K562 (cell line): ENCODE measurements around the gene KNL1. TPM values are rescaled to one million over a fixed set of nuclear protein-coding genes. Genes with fewer than 3 reads are reported as not detected.

Experiments
- ATAC-seq: fragments of 200-7000 bp; cut with Tn5 transposase; 3 replicates; pipeline ENCODE4 v1.9.1; 2020; ENCODE audit warnings: moderate library complexity
- BruUV-seq: library from RNA; stranded (reverse); fragments of 400-500 nt; replicated peaks from 2 replicates; lab custom pipeline; 2021; lab: Mats Ljungman, UMichigan
- CTCF ChIA-PET: fragments of 300-600 bp; formaldehyde crosslinking; extraction: SDS; loops from one replicate; lab custom pipeline; 2021; ENCODE audit warnings: low intra/inter-chr PET ratio; lab: Yijun Ruan, JAX
- POLR2A ChIA-PET: fragments of 300-600, 350-650 bp; sonication (Branson Sonifier 250); formaldehyde crosslinking; extraction: SDS; loops from one replicate; lab custom pipeline; 2021; ENCODE audit warnings: antibody characterized with exemption, inconsistent platforms; lab: Yijun Ruan, JAX
- DNase-seq, 4 experiments: peaks; one replicate each; pipeline versions ENCODE4 v3.0.0 to v3.0.0-alpha.2; 2011 to 2018; ENCODE audit warnings: low spot score in 3 of 4, mixed read lengths in 3 of 4; ENCODE audit errors: extremely low read depth in 1 of 4
- FAIRE-seq: peaks from 2 replicates; lab custom pipeline; 2011; peaks lifted over from hg19 to GRCh38; lab: Jason Lieb, UNC
- H2AFZ ChIP-seq: 2 replicates; pipeline ENCODE4 v1.6.0; 2011; ENCODE audit warnings: low read depth, low read length, control low read depth, inconsistent platforms
- H3K27ac ChIP-seq: fragments of 200-600 bp; 3 replicates; pipeline ENCODE4 v1.8.0; 2011; ENCODE audit warnings: low read depth, mild to moderate bottlenecking, control low read depth, inconsistent platforms, low read length, moderate library complexity, mixed read lengths; ENCODE audit errors: extremely low read depth
- H3K27me3 ChIP-seq, 2 experiments: fragments of 300-600 bp in 1 of 2; 2 replicates in 1 of 2; 3 replicates in 1 of 2; pipeline versions ENCODE4 v1.6.0 to v1.8.0; 2011; ENCODE audit warnings: inconsistent platforms in 2 of 2, low read length in 2 of 2, mild to moderate bottlenecking in 1 of 2, mixed read lengths in 1 of 2, moderate library complexity in 1 of 2; ENCODE audit not compliant: control insufficient read depth in 2 of 2, insufficient read depth in 2 of 2
- H3K36me3 ChIP-seq: fragments of 300-600 bp; 3 replicates; pipeline ENCODE4 v1.8.0; 2011; ENCODE audit warnings: mild to moderate bottlenecking, low read length, inconsistent platforms; ENCODE audit not compliant: control insufficient read depth, insufficient read depth
- H3K4me1 ChIP-seq, 2 experiments: fragments of 200-600 bp in 1 of 2; replicated peaks in 1 of 2; 2 replicates in 1 of 2; 3 replicates in 1 of 2; pipeline versions ENCODE4 v1.5.1 to v1.8.0; 2011; ENCODE audit warnings: inconsistent platforms in 2 of 2, low read length in 2 of 2, mild to moderate bottlenecking in 1 of 2, mixed read lengths in 1 of 2, moderate library complexity in 1 of 2; ENCODE audit not compliant: control insufficient read depth in 2 of 2, insufficient read depth in 2 of 2
- H3K4me2 ChIP-seq: 2 replicates; pipeline ENCODE4 v1.6.1; 2011; ENCODE audit warnings: low read length, control low read depth, inconsistent platforms, mixed read lengths; ENCODE audit not compliant: insufficient read depth
- H3K4me3 ChIP-seq: fragments of 200-600 bp; sonication (generic), shearing (Covaris generic); 2 replicates; pipeline ENCODE4 v1.5.1; 2016; ENCODE audit warnings: control low read depth, inconsistent platforms
- H3K79me2 ChIP-seq: fragments of 200-600 bp; 3 replicates; pipeline ENCODE4 v1.8.0; 2011; ENCODE audit warnings: low read length, inconsistent platforms; ENCODE audit not compliant: control insufficient read depth, insufficient read depth
- H3K9ac ChIP-seq, 2 experiments: 2 replicates each; pipeline versions ENCODE4 v1.6.0 to v1.6.1; 2011; ENCODE audit warnings: low read depth in 2 of 2, low read length in 2 of 2, control low read depth in 1 of 2, inconsistent platforms in 1 of 2, mild to moderate bottlenecking in 1 of 2, mixed read lengths in 1 of 2; ENCODE audit not compliant: insufficient read depth in 1 of 2
- H3K9me1 ChIP-seq: one replicate; pipeline ENCODE4 v1.6.0; 2011; ENCODE audit warnings: inconsistent platforms, mild to moderate bottlenecking, low read length, moderate library complexity; ENCODE audit not compliant: control insufficient read depth, insufficient read depth
- H3K9me3 ChIP-seq: replicated peaks from 2 replicates; pipeline ENCODE4 v1.5.1; 2011; ENCODE audit warnings: low read depth, low read length, inconsistent platforms; ENCODE audit not compliant: control insufficient read depth, insufficient read depth
- H4K20me1 ChIP-seq: replicated peaks from 2 replicates; pipeline ENCODE4 v1.6.1; 2011; ENCODE audit warnings: low read length, inconsistent platforms, mixed read lengths; ENCODE audit not compliant: control insufficient read depth, insufficient read depth
- ETV1 ChIP-seq: fragments of 450-650 bp; conservative IDR thresholded peaks from 2 replicates; pipeline ENCODE4 v1.6.1; 2016; ENCODE audit warnings: missing genetic modification characterization, control low read depth, low read depth, missing compliant biosample characterization
- EWSR1 ChIP-seq: fragments of 450-650 bp; IDR thresholded peaks from 2 replicates; pipeline ENCODE4 v1.6.1; 2018; ENCODE audit warnings: borderline replicate concordance, mild to moderate bottlenecking, low read depth, moderate library complexity; ENCODE audit not compliant: partially characterized antibody
- GABPB1 ChIP-seq: sonication (generic); formaldehyde crosslinking; IDR thresholded peaks from 2 replicates; pipeline ENCODE4 v1.8.0; 2022; ENCODE audit warnings: mild to moderate bottlenecking, missing genetic modification reagents
- HDAC6 ChIP-seq: IDR thresholded peaks from 2 replicates; pipeline ENCODE4 v1.6.1; 2012; ENCODE audit warnings: low read depth, mild to moderate bottlenecking, control low read depth, inconsistent platforms, low read length, moderate library complexity
- HLTF ChIP-seq: fragments of 450-650 bp; IDR thresholded peaks from 2 replicates; pipeline ENCODE4 v1.6.1; 2016
- HNRNPH1 ChIP-seq: fragments of 200-400 bp; formaldehyde crosslinking; optimal IDR thresholded peaks from 2 replicates; pipeline ENCODE3; 2017; ENCODE audit warnings: low read depth, mild to moderate bottlenecking, low read length, moderate library complexity
- MAZ ChIP-seq, 2 experiments: fragments of 450-650 bp in 1 of 2; sonication (generic) in 1 of 2; formaldehyde crosslinking; IDR thresholded peaks in 1 of 2; conservative IDR thresholded peaks in 1 of 2; 2 replicates each; pipeline versions ENCODE4 v1.4.0 to v1.5.0; 2020; ENCODE audit warnings: mild to moderate bottlenecking in 1 of 2, missing genetic modification reagents in 1 of 2
- POLR2A ChIP-seq: fragments of 450-650 bp; conservative IDR thresholded peaks from 2 replicates; pipeline ENCODE4 v1.6.1; 2016
- SMARCA5 ChIP-seq: fragments of 450-650 bp; IDR thresholded peaks from 2 replicates; pipeline ENCODE4 v1.6.1; 2016
- SMARCC2 ChIP-seq: fragments of 450-650 bp; IDR thresholded peaks from 2 replicates; pipeline ENCODE4 v1.6.1; 2017; ENCODE audit warnings: antibody characterized with exemption, moderate library complexity, mild to moderate bottlenecking, low read depth
- TAF9B ChIP-seq: fragments of 450-650 bp; IDR thresholded peaks from 2 replicates; pipeline ENCODE4 v1.6.1; 2018; ENCODE audit warnings: mild to moderate bottlenecking; ENCODE audit not compliant: partially characterized antibody
- TARDBP ChIP-seq: fragments of 450-650 bp; IDR thresholded peaks from 2 replicates; pipeline ENCODE4 v1.6.1; 2016
- TCF7L2 ChIP-seq: fragments of 150-350 bp; IDR thresholded peaks from 2 replicates; pipeline ENCODE4 v1.6.1; 2016; ENCODE audit warnings: low read depth, mild to moderate bottlenecking, low read length, moderate library complexity
- ZBTB2 ChIP-seq: fragments of 450-650 bp; IDR thresholded peaks from 2 replicates; pipeline ENCODE4 v1.6.1; 2016; ENCODE audit warnings: antibody characterized with exemption
- ZKSCAN8 ChIP-seq: fragments of 200-800 bp; sonication (Bioruptor generic); IDR thresholded peaks from 2 replicates; pipeline ENCODE4 v1.6.1; 2016; ENCODE audit warnings: missing genetic modification characterization, missing compliant biosample characterization
- ZNF143 ChIP-seq: sonication (generic); formaldehyde crosslinking; IDR thresholded peaks from 2 replicates; pipeline ENCODE4 v1.9.0; 2022; ENCODE audit warnings: mild to moderate bottlenecking, missing genetic modification reagents
- ZNF384 ChIP-seq: IDR thresholded peaks from 2 replicates; pipeline ENCODE4 v1.6.1; 2012; ENCODE audit warnings: low read depth, low read length, improper control_type of control experiment
- ZSCAN29 ChIP-seq: fragments of 450-650 bp; IDR thresholded peaks from 2 replicates; pipeline ENCODE4 v1.6.1; 2017
- WGBS: fragments of 100-300 bp; shearing (Covaris generic); methylation state at CpG from one replicate; pipeline ENCODE4 v1.1.6; 2016; ENCODE audit warnings: low coverage, mixed read lengths; ENCODE audit not compliant: insufficient coverage; ENCODE audit errors: missing lambda C conversion rate; 5-methylcytosine and 5-hydroxymethylcytosine counted together
- in situ Hi-C: fragments of 300-500 bp; cut with MboI; formaldehyde crosslinking; loops from 4 replicates; pipeline ENCODE4 v1.15.0; 2018; ENCODE audit warnings: inconsistent platforms, mixed read lengths
- intact Hi-C: fragments of 100-400 bp; cut with micrococcal nuclease; formaldehyde crosslinking; loops from 2 replicates; pipeline ENCODE4 v1.14.2; 2022
- polyA plus RNA-seq, 8 experiments: library from polyadenylated mRNA; depleted of rRNA in 4 of 8; stranded (reverse) in 5 of 8; unstranded in 3 of 8; fragments of >200 nt; fragmentation: Nextera tagmentation in 2 of 8; fragmentation: Illumina TruSeq in 1 of 8; extraction: Ambion mirVana in 2 of 8; extraction: Trizol in 1 of 8; gene quantifications; 2 replicates each; pipeline versions ENCODE4 v1.2.1 to v1.2.3, GENCODE V29; 2011 to 2014; ENCODE audit warnings: inconsistent platforms in 1 of 8, missing spikeins in 1 of 8
- total RNA-seq, 7 experiments: library from RNA; depleted of rRNA in 6 of 7; stranded (reverse); fragments of >200 nt in 6 of 7; fragmentation: Illumina TruSeq in 2 of 7; extraction: Trizol in 2 of 7; gene quantifications; 2 replicates each; pipeline versions ENCODE4 v1.2.1 to v1.2.3, GENCODE V29; 2011 to 2021; ENCODE audit warnings: low replicate concordance in 1 of 7
- TF ChIP-seq, protein P1 (sequence below): fragments of 200-800 bp; sonication (Bioruptor generic); IDR thresholded peaks from 2 replicates; pipeline ENCODE4 v1.6.1; 2017; ENCODE audit warnings: missing genetic modification characterization, missing compliant biosample characterization
- TF ChIP-seq, protein P2 (sequence below): sonication (generic); formaldehyde crosslinking; IDR thresholded peaks from 2 replicates; pipeline ENCODE4 v1.8.0; 2022; ENCODE audit warnings: missing genetic modification reagents, mild to moderate bottlenecking, moderate library complexity, borderline replicate concordance

The KNL1 gene
- total and polyA plus RNA-seq, 9 of the 15 experiments (the other 6 are each of a cell fraction or from before 2014, with no cell fraction given) = 14.5 to 65.4 (median 34.6) TPM

- peak overlapping the region; percentile 63; the same call in 1 of the 2 replicates for H3K4me2 ChIP-seq
- ATAC-seq (peak; percentile 92), DNase-seq (peak; percentile 85 to 92 (median 88)), FAIRE-seq (peak; percentile 96)
- H4K20me1 ChIP-seq = no peaks in the 10 kb centered on the region
- POLR2A ChIA-PET = interaction anchor here (0.8 to 2.7 kb wide), 10 partner anchors 10 to 302 kb away, joined by 3 to 12 read pairs (median 4); partner anchors contain the start of gene RPUSD2
- H2AFZ ChIP-seq = no peak overlapping the region
- H3K27me3 ChIP-seq = no peaks in the 10 kb centered on the region
- H3K79me2 ChIP-seq = peaks cover 39% of the 10 kb centered on the region
- intact Hi-C loops (no loop called here), in situ Hi-C loops (no loop called here)
- peak overlapping the region; percentile 50; the same call in 2 of the 3 replicates for H3K27ac ChIP-seq
- WGBS = 0% methylated on average over 6 of the region's 6 CpGs
- H3K9me1 ChIP-seq = no peaks in the 10 kb centered on the region
- CTCF ChIA-PET = no interaction called here
- H3K36me3 ChIP-seq = peaks cover 53% of the 10 kb centered on the region
- no TSS peak for BruUV-seq
- H3K9ac ChIP-seq = peak overlapping the region in 1 of 2 experiments; percentile 2; a peak in 1 of 4 replicates
- no peak overlapping the region for H3K4me3 ChIP-seq
- H3K9me3 ChIP-seq = no peaks in the 10 kb centered on the region
- peaks cover 20 to 29% of the 10 kb centered on the region in 2 experiments; a peak in 4 of 5 replicates for H3K4me1 ChIP-seq
- TF ChIP-seq, protein P1, sequence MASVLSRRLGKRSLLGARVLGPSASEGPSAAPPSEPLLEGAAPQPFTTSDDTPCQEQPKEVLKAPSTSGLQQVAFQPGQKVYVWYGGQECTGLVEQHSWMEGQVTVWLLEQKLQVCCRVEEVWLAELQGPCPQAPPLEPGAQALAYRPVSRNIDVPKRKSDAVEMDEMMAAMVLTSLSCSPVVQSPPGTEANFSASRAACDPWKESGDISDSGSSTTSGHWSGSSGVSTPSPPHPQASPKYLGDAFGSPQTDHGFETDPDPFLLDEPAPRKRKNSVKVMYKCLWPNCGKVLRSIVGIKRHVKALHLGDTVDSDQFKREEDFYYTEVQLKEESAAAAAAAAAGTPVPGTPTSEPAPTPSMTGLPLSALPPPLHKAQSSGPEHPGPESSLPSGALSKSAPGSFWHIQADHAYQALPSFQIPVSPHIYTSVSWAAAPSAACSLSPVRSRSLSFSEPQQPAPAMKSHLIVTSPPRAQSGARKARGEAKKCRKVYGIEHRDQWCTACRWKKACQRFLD (CRISPR knock-in tag) = peak; percentile 47; the same call in 1 of the 2 replicates
- TF ChIP-seq ZBTB2 (peak; percentile 75), HLTF (peak; percentile 77), POLR2A (no peak), TAF9B (peak; percentile 61), HNRNPH1 (no peak), GABPB1 (no peak), ZKSCAN8 (CRISPR knock-in tag) (no peak), ZSCAN29 (no peak), HDAC6 (no peak), ETV1 (tag) (peak; percentile 67; the same call in 1 of the 2 replicates), ZNF384 (no peak), EWSR1 (no peak), TARDBP (no peak), SMARCC2 (peak; percentile 84), TCF7L2 (no peak), ZNF143 (CRISPR knock-in tag) (no peak), SMARCA5 (peak; percentile 67; the same call in 1 of the 2 replicates), MAZ (CRISPR knock-in tag; conservative IDR thresholded peaks at IDR 0.05 in 1 of 2, IDR thresholded peaks at IDR 0.05 in 1 of 2) (0 out of 4 replicates have a peak, but pooled peaks of 1 of the 2 experiments have one; percentile 15)
- TF ChIP-seq, protein P2, sequence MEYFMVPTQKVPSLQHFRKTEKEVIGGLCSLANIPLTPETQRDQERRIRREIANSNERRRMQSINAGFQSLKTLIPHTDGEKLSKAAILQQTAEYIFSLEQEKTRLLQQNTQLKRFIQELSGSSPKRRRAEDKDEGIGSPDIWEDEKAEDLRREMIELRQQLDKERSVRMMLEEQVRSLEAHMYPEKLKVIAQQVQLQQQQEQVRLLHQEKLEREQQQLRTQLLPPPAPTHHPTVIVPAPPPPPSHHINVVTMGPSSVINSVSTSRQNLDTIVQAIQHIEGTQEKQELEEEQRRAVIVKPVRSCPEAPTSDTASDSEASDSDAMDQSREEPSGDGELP (CRISPR knock-in tag) = peak; percentile 41
These were observed 34.9 kb upstream of the KNL1 start for GRCh38 chr15:40558952-40559742.
